ENCODE data around the gene MAP7D1.

DNA sequence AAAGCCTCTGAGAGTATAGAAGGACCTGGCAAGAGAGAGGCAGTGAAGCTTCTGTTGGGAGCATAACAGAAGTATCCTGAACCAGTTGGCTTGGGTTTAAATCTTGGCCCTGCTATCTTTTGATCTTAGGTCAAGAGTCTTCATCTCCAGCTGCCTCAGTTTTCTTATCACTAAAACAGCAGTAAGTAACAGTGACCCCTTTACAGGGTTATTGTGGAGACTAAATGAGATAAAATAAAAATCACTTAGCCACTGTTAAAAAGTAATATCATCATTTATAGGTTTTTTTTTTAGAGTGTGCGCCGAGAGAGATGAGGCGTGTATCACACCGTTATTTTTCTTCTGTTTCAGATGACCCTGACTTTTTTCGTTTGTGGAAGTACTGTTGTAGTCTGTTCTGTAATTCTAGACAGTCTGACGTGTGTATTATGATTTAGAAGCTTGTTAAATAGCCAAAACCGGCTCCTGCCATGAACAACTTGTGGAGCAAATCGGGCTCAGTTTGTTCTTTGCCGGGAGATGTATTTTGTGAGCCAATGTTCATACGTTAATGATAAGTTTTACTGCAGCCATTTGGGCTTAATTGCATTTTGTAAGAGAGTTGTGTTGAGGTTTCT is 69.4 kb downstream of the MAP7D1 start:
- TF ChIP-seq, protein P1, sequence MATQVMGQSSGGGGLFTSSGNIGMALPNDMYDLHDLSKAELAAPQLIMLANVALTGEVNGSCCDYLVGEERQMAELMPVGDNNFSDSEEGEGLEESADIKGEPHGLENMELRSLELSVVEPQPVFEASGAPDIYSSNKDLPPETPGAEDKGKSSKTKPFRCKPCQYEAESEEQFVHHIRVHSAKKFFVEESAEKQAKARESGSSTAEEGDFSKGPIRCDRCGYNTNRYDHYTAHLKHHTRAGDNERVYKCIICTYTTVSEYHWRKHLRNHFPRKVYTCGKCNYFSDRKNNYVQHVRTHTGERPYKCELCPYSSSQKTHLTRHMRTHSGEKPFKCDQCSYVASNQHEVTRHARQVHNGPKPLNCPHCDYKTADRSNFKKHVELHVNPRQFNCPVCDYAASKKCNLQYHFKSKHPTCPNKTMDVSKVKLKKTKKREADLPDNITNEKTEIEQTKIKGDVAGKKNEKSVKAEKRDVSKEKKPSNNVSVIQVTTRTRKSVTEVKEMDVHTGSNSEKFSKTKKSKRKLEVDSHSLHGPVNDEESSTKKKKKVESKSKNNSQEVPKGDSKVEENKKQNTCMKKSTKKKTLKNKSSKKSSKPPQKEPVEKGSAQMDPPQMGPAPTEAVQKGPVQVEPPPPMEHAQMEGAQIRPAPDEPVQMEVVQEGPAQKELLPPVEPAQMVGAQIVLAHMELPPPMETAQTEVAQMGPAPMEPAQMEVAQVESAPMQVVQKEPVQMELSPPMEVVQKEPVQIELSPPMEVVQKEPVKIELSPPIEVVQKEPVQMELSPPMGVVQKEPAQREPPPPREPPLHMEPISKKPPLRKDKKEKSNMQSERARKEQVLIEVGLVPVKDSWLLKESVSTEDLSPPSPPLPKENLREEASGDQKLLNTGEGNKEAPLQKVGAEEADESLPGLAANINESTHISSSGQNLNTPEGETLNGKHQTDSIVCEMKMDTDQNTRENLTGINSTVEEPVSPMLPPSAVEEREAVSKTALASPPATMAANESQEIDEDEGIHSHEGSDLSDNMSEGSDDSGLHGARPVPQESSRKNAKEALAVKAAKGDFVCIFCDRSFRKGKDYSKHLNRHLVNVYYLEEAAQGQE (IDR thresholded peaks at IDR 0.05; ENCODE audit: insufficient read depth in 1 of 2, low read depth in 2 of 2, low read length in 1 of 2), result no peak
- TF ChIP-seq, protein P2, sequence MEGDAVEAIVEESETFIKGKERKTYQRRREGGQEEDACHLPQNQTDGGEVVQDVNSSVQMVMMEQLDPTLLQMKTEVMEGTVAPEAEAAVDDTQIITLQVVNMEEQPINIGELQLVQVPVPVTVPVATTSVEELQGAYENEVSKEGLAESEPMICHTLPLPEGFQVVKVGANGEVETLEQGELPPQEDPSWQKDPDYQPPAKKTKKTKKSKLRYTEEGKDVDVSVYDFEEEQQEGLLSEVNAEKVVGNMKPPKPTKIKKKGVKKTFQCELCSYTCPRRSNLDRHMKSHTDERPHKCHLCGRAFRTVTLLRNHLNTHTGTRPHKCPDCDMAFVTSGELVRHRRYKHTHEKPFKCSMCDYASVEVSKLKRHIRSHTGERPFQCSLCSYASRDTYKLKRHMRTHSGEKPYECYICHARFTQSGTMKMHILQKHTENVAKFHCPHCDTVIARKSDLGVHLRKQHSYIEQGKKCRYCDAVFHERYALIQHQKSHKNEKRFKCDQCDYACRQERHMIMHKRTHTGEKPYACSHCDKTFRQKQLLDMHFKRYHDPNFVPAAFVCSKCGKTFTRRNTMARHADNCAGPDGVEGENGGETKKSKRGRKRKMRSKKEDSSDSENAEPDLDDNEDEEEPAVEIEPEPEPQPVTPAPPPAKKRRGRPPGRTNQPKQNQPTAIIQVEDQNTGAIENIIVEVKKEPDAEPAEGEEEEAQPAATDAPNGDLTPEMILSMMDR (IDR thresholded peaks at IDR 0.05), result no peak
- TF ChIP-seq POLR2AphosphoS5 (IDR thresholded peaks at IDR 0.05; ENCODE audit: low read depth, low read length), result no peak
- no peak for TF ChIP-seq SIN3A (IDR thresholded peaks at IDR 0.05; ENCODE audit: borderline replicate concordance, insufficient read depth, low read depth, low read length)
